DOHH2 (cell line): ENCODE results near the gene ELOVL5.

ENCODE experiments used
- CTCF ChIP-seq: fragments of 200-600 bp; sonication (generic); IDR thresholded peaks from one replicate; pipeline ENCODE4 v1.5.1; 2014; ENCODE audit warnings: antibody characterized with exemption, mild to moderate bottlenecking, low read depth, low read length; ENCODE audit not compliant: poor library complexity, severe bottlenecking
- EZH2phosphoT487 ChIP-seq: fragments of 200-600 bp; sonication (generic); IDR thresholded peaks from 2 replicates; pipeline ENCODE4 v1.6.1; 2017; ENCODE audit warnings: borderline replicate concordance, mild to moderate bottlenecking, antibody characterized with exemption, low read length, moderate library complexity, mixed read lengths

- TF ChIP-seq CTCF, result no peak
- TF ChIP-seq EZH2phosphoT487, result no peak
Measured at GRCh38 chr6:53227847-53228246, 120.9 kb downstream of the ELOVL5 start.
